HG02981 (cell line): ENCODE results near the gene CALML6.

Experiments used
- ATAC-seq: cut with Tn5 transposase; IDR thresholded peaks from one replicate; pipeline ENCODE4 v1.9.1; 2021; ENCODE audit warnings: mild to moderate bottlenecking, moderate library complexity; ENCODE audit not compliant: unreplicated experiment

CALML6 gene

GRCh38 chr1:1964811-1965210, 49.8 kb downstream of the CALML6 start:
- ATAC-seq = no peak

GRCh38 chr1:1965546-1965945, 50.5 kb downstream of the CALML6 start:
- no peak for ATAC-seq

- ATAC-seq = no peak
Measured at GRCh38 chr1:1966071-1966740, 51.1 kb downstream of the CALML6 start.
